GM18502 (cell line): Measurements from ENCODE around the gene ZEB1.
"Not testable (repeated sequence)": the region's sequence is repeated elsewhere in the genome, so short reads cannot be mapped to it uniquely, and the experiment has no call there.

ENCODE experiments used
- ATAC-seq: cut with Tn5 transposase; IDR thresholded peaks from one replicate; pipeline ENCODE4 v1.9.1; 2021; ENCODE audit warnings: mild to moderate bottlenecking; ENCODE audit not compliant: unreplicated experiment, poor library complexity

Gene ZEB1

GRCh38 chr10:31317652-31318381 lies 1.2 kb upstream of the ZEB1 start:
- ATAC-seq: no peak

GRCh38 chr10:31318382-31318853 lies 598 bp upstream of the ZEB1 start:
- peak; percentile 80 for ATAC-seq

GRCh38 chr10:31319602-31320549 lies 860 bp downstream of the ZEB1 start:
- peak; percentile 26 for ATAC-seq

- ATAC-seq: peak; percentile 25
These were observed 1.7 kb downstream of the ZEB1 start for GRCh38 chr10:31320550-31321211.

DNA sequence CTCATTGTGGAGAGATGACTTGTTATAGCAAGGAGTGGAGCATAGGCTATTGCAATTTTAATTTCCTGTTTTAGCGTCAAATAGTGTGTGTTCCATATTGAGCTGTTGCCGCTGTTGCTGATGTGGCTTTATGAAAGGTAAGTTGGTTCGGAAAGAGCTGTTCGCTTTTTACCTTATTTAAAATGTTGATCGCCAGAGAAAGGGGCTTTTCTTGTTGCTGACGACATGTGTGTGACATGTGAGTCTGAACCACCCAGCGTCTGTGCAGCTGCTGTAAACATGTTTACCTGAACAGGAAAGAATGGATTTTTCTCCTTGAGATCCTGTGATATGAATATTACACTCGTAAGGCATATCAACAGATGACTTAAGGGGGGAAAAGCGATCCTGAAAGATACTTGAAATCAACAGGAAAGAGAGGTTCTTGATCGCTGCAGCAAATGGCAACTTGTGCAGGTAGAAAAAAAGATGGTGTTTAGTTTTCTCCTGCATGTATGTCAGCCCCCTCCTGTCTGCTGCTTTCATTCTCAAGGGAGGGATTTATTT lies 2.5 kb downstream of the ZEB1 start:
- ATAC-seq: no peak

GRCh38 chr10:31322647-31323046 lies 3.6 kb downstream of the ZEB1 start:
- no peak for ATAC-seq

DNA sequence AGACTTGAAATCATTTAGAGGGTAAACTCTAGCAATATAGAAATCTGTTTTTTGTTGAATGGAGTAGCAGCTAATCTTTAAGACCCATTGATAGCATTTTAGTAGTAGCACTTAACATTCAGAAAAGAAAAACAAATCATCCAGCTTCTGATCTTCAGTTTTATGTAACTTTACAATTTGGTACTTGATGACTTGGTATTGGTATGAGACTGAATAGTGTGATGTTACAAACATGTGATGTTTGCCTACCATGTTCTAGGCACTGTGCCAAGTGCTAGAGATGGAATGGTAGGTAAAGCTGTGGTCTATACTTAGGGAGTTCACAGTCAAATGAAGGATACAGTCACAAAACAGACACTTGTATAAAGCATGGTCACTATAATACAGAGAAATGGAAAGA lies 21.3 kb downstream of the ZEB1 start:
- ATAC-seq: no peak

- no peak for ATAC-seq
These were observed 22.5 kb downstream of the ZEB1 start for GRCh38 chr10:31341552-31341951.

GRCh38 chr10:31343009-31343408 lies 24.0 kb downstream of the ZEB1 start:
- no peak for ATAC-seq

GRCh38 chr10:31343551-31343950 lies 24.5 kb downstream of the ZEB1 start:
- no peak for ATAC-seq

GRCh38 chr10:31345886-31346285 lies 26.9 kb downstream of the ZEB1 start:
- ATAC-seq: no peak

- no peak for ATAC-seq
These were observed 27.9 kb downstream of the ZEB1 start for GRCh38 chr10:31346953-31347352.

DNA sequence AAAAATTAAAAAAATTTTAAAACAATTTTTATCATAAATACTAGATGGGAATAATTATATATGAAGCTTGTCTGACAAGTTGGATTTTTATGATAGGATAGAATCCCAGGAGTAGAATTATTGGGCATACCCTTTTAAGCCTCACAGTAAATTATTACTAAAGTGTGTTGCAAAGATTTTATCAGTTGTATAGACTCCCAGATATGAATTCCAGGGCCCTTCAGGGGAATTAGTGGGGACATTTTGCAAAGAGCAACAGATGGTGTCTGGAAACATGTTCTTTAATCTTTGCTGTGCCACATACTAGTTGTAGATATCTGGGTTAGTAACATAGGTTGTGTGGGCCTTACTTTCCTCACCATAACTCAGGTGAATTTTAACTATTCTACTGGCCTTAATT lies 28.7 kb downstream of the ZEB1 start:
- ATAC-seq: no peak

- no peak for ATAC-seq
These were observed 31.9 kb downstream of the ZEB1 start for GRCh38 chr10:31350891-31351290.

GRCh38 chr10:31352436-31353226 lies 33.6 kb downstream of the ZEB1 start:
- ATAC-seq: no peak

- ATAC-seq: peak; percentile 93
These were observed 34.6 kb downstream of the ZEB1 start for GRCh38 chr10:31353574-31353973.

DNA sequence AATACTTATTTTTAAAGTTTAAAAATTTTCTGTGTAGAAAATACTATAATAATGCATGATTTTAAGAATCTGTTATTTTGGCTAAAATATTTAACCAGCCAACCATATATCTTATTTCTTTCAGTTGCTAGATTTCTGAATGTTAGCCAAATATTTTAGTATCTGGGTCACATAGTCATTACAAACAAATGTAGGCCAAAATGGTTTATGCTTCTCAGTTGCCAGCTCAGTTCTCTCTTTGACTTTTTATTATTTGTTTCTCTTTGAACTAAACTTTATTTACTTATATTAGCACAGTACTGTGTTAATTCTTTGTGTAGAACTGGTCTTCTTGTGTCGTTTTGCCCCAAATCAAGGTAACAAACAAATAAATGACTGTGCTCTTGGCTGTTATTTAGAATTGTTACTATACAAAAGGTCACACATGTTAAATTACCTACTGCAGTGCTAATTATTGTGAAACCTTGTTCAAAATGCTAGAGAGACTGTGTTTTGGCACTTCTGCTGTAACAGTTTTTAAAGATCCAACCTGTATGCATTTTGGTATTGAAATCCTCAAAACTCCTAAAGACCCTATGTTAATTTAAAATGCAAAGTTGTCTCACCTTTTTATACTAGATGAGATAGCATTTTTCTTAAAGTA lies 39.8 kb downstream of the ZEB1 start:
- ATAC-seq: no peak

- no peak for ATAC-seq
These were observed 41.0 kb downstream of the ZEB1 start for GRCh38 chr10:31359979-31360378.

DNA sequence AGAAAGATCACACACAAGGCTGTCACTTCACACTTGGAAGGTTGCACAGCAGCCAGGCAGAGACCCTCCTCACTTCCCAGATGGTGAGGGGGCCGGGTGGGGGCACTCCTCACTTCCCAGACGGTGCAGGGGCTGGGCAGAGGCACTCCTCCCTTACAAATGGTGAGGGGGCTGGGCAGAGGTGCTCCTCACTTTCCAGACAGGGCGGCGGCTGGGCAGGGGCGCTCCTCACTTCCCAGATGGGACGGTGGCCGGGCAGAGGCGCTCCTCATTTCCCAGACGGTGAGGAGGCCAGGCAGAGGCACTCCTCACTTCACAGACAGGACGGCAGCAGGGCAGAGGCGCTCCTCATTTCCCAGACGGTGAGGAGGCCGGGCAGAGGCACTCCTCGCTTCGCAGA lies 42.5 kb downstream of the ZEB1 start:
- not testable (repeated sequence) for ATAC-seq
